ENCODE data around the gene OR6Q1. TPM values are rescaled to one million over a fixed set of nuclear protein-coding genes. Genes with fewer than 3 reads are reported as not detected.
A peak's percentile ranks its signal among the peaks of the same experiment; 100 is the strongest.
"Not testable (repeated sequence)": the region's sequence is repeated elsewhere in the genome, so short reads cannot be mapped to it uniquely, and the experiment has no call there.

The OR6Q1 gene
- total and polyA plus RNA-seq, 9 of the 15 experiments (the other 6 are each of a cell fraction or from before 2014, with no cell fraction given), result not detected

- WGBS (ENCODE audit: insufficient coverage, low coverage, missing lambda C conversion rate), result 4% methylated on average over 10 of the region's 13 CpGs
- DNase-seq (ENCODE audit: extremely low read depth in 1 of 4, low spot score in 3 of 4); H3K27me3 ChIP-seq (ENCODE audit: control insufficient read depth in 2 of 2, insufficient read depth in 2 of 2, low read length in 2 of 2); intact Hi-C loops (cut with micrococcal nuclease); BruUV-seq (replicated peaks); POLR2A ChIA-PET; H3K4me3 ChIP-seq; H3K9me3 ChIP-seq (replicated peaks; ENCODE audit: control insufficient read depth, insufficient read depth, low read depth, low read length); in situ Hi-C loops (cut with MboI); H3K36me3 ChIP-seq (ENCODE audit: control insufficient read depth, insufficient read depth, low read length); ATAC-seq; H4K20me1 ChIP-seq (replicated peaks; ENCODE audit: control insufficient read depth, insufficient read depth, low read length); H3K4me1 ChIP-seq (replicated peaks in 1 of 2; ENCODE audit: control insufficient read depth in 2 of 2, insufficient read depth in 2 of 2, low read length in 2 of 2); H2AFZ ChIP-seq (ENCODE audit: low read depth, low read length); H3K27ac ChIP-seq (ENCODE audit: extremely low read depth, low read depth, low read length); H3K79me2 ChIP-seq (ENCODE audit: control insufficient read depth, insufficient read depth, low read length); FAIRE-seq; H3K9me1 ChIP-seq (ENCODE audit: control insufficient read depth, insufficient read depth, low read length); H3K4me2 ChIP-seq (ENCODE audit: insufficient read depth, low read length); H3K9ac ChIP-seq (ENCODE audit: insufficient read depth in 1 of 2, low read depth in 2 of 2, low read length in 2 of 2); CTCF ChIA-PET (ENCODE audit: low intra/inter-chr PET ratio): not testable (repeated sequence)
- peak in 1 of 3 experiments; percentile 27 for TF ChIP-seq YY1 (IDR thresholded peaks at IDR 0.05; ENCODE audit: borderline replicate concordance in 1 of 3, control insufficient read depth in 1 of 3, extremely low read depth in 1 of 3, insufficient read depth in 3 of 3, insufficient read length in 1 of 3, insufficient replicate concordance in 2 of 3, low read depth in 1 of 3, low read length in 2 of 3)
Measured at GRCh38 chr11:57999523-57999922, 31.2 kb upstream of the OR6Q1 start.

- H3K9me3 ChIP-seq (replicated peaks; ENCODE audit: control insufficient read depth, insufficient read depth, low read depth, low read length); H3K27ac ChIP-seq (ENCODE audit: extremely low read depth, low read depth, low read length); CTCF ChIA-PET (ENCODE audit: low intra/inter-chr PET ratio); BruUV-seq (replicated peaks); FAIRE-seq; H3K4me2 ChIP-seq (ENCODE audit: insufficient read depth, low read length); H4K20me1 ChIP-seq (replicated peaks; ENCODE audit: control insufficient read depth, insufficient read depth, low read length); POLR2A ChIA-PET; H3K27me3 ChIP-seq (ENCODE audit: control insufficient read depth in 2 of 2, insufficient read depth in 2 of 2, low read length in 2 of 2); ATAC-seq; H3K9me1 ChIP-seq (ENCODE audit: control insufficient read depth, insufficient read depth, low read length); H3K4me1 ChIP-seq (replicated peaks in 1 of 2; ENCODE audit: control insufficient read depth in 2 of 2, insufficient read depth in 2 of 2, low read length in 2 of 2); H3K36me3 ChIP-seq (ENCODE audit: control insufficient read depth, insufficient read depth, low read length); intact Hi-C loops (cut with micrococcal nuclease); H3K9ac ChIP-seq (ENCODE audit: insufficient read depth in 1 of 2, low read depth in 2 of 2, low read length in 2 of 2); in situ Hi-C loops (cut with MboI); H3K79me2 ChIP-seq (ENCODE audit: control insufficient read depth, insufficient read depth, low read length); DNase-seq (ENCODE audit: extremely low read depth in 1 of 4, low spot score in 3 of 4): not testable (repeated sequence)
- H2AFZ ChIP-seq (ENCODE audit: low read depth, low read length), result peak overlapping the region; percentile 78
- H3K4me3 ChIP-seq, result 0 out of 2 replicates have a peak overlapping the region, but pooled peaks have one; percentile 11
- 4% methylated on average over 3 of the region's 10 CpGs for WGBS (ENCODE audit: insufficient coverage, low coverage, missing lambda C conversion rate)
- peak; percentile 68 for TF ChIP-seq L3MBTL2 (IDR thresholded peaks at IDR 0.05)
- TF ChIP-seq ZNF316 (IDR thresholded peaks at IDR 0.05), result 0 out of 2 replicates have a peak, but pooled peaks have one; percentile 8
- TF ChIP-seq ZNF407 (IDR thresholded peaks at IDR 0.05; ENCODE audit: low read depth), result peak; percentile 71
Measured at GRCh38 chr11:58000021-58000420, 30.7 kb upstream of the OR6Q1 start.

Data from K562 (cell line).